ENCODE data around the gene CACNB4.

Gene CACNB4

GRCh38 chr2:151989378-151989777, 109.5 kb downstream of the CACNB4 start:
- Histone ChIP-seq H3K9ac (ENCODE audit: low read depth, low read length) (no peak overlapping the region), H3K9me3 (ENCODE audit: insufficient read depth, low read depth, low read length) (no peaks in the 10 kb centered on the region), H3K4me3 (ENCODE audit: low read length) (no peak overlapping the region), H3K27me3 (ENCODE audit: insufficient read depth, low read length) (no peaks in the 10 kb centered on the region), H3K27ac (ENCODE audit: low read depth, low read length) (no peak overlapping the region), H3K36me3 (ENCODE audit: insufficient read depth, low read length) (no peaks in the 10 kb centered on the region), H3K4me1 (ENCODE audit: insufficient read depth, low read length) (no peaks in the 10 kb centered on the region)
- 91% methylated on average over 3 of the region's 3 CpGs for WGBS

GRCh38 chr2:151987484-151987883, 111.4 kb downstream of the CACNB4 start:
- 96% methylated on average over 5 of the region's 5 CpGs for WGBS
- H3K27me3 ChIP-seq (ENCODE audit: insufficient read depth, low read length), result no peaks in the 10 kb centered on the region
- no peak overlapping the region for H3K9ac ChIP-seq (ENCODE audit: low read depth, low read length)
- no peaks in the 10 kb centered on the region for H3K36me3 ChIP-seq (ENCODE audit: insufficient read depth, low read length)
- H3K4me3 ChIP-seq (ENCODE audit: low read length), result no peak overlapping the region
- H3K9me3 ChIP-seq (ENCODE audit: insufficient read depth, low read depth, low read length), result no peaks in the 10 kb centered on the region
- no peak overlapping the region for H3K27ac ChIP-seq (ENCODE audit: low read depth, low read length)
- H3K4me1 ChIP-seq (ENCODE audit: insufficient read depth, low read length), result no peaks in the 10 kb centered on the region

GRCh38 chr2:151984424-151985083, 114.3 kb downstream of the CACNB4 start:
- Histone ChIP-seq H3K27ac (ENCODE audit: low read depth, low read length) (no peak overlapping the region), H3K9ac (ENCODE audit: low read depth, low read length) (no peak overlapping the region), H3K36me3 (ENCODE audit: insufficient read depth, low read length) (no peaks in the 10 kb centered on the region), H3K27me3 (ENCODE audit: insufficient read depth, low read length) (no peaks in the 10 kb centered on the region), H3K9me3 (ENCODE audit: insufficient read depth, low read depth, low read length) (no peaks in the 10 kb centered on the region), H3K4me1 (ENCODE audit: insufficient read depth, low read length) (no peaks in the 10 kb centered on the region), H3K4me3 (ENCODE audit: low read length) (no peak overlapping the region)
- 94% methylated on average over 2 of the region's 2 CpGs for WGBS

GRCh38 chr2:151983221-151983620, 115.6 kb downstream of the CACNB4 start:
- no peaks in the 10 kb centered on the region for H3K36me3 ChIP-seq (ENCODE audit: insufficient read depth, low read length)
- no peak overlapping the region for H3K27ac ChIP-seq (ENCODE audit: low read depth, low read length)
- no peak overlapping the region for H3K4me3 ChIP-seq (ENCODE audit: low read length)
- 100% methylated on average over 1 of the region's 2 CpGs for WGBS
- no peaks in the 10 kb centered on the region for H3K4me1 ChIP-seq (ENCODE audit: insufficient read depth, low read length)
- no peaks in the 10 kb centered on the region for H3K27me3 ChIP-seq (ENCODE audit: insufficient read depth, low read length)
- no peaks in the 10 kb centered on the region for H3K9me3 ChIP-seq (ENCODE audit: insufficient read depth, low read depth, low read length)
- no peak overlapping the region for H3K9ac ChIP-seq (ENCODE audit: low read depth, low read length)

DNA sequence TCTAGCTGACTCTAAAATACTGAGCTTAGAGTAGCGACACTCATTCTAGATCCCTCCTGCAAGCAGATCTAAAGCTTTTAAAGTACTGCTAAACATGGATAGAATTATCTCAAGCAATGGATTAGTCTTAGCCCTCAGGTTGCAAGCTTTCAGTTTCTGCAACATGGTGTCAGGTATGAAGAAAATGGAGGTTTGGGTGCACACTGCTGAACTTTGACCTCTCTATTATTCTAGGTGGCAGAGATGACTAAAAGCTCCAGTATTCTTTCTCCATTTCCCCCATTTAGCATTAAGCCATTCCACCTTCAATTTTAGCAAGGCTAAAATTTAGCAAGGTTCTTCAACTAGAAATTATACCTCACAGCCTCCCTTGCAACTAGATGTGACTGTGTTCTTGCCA, 117.0 kb downstream of the CACNB4 start:
- no peak overlapping the region for H3K4me3 ChIP-seq (ENCODE audit: low read length)
- no peaks in the 10 kb centered on the region for H3K27me3 ChIP-seq (ENCODE audit: insufficient read depth, low read length)
- H3K9ac ChIP-seq (ENCODE audit: low read depth, low read length), result no peak overlapping the region
- no peaks in the 10 kb centered on the region for H3K4me1 ChIP-seq (ENCODE audit: insufficient read depth, low read length)
- WGBS, result 80% methylated on average over 1 of the region's 1 CpG
- H3K9me3 ChIP-seq (ENCODE audit: insufficient read depth, low read depth, low read length), result no peaks in the 10 kb centered on the region
- H3K27ac ChIP-seq (ENCODE audit: low read depth, low read length), result no peak overlapping the region
- H3K36me3 ChIP-seq (ENCODE audit: insufficient read depth, low read length), result no peaks in the 10 kb centered on the region

DNA sequence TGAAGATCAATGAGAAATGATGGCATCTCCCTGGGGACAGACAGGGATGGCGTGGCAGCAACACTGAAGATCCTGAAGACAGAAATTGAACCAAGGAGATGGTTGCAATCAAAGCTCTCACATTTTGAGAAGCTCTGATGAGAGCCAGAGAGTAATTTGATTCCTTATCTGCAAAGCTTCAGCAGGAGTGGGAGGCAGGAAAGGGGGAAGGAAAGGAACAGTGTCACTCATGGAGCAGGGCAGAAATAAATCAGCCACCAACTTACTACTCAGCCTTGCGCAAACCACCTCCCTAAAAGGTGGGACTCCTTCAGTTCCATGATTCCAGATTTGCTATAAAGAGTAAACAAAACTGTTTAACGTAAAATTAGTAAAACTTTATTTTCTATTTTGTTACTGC, 119.2 kb downstream of the CACNB4 start:
- H3K27me3 ChIP-seq (ENCODE audit: insufficient read depth, low read length), result no peaks in the 10 kb centered on the region
- no peak overlapping the region for H3K9ac ChIP-seq (ENCODE audit: low read depth, low read length)
- no peaks in the 10 kb centered on the region for H3K36me3 ChIP-seq (ENCODE audit: insufficient read depth, low read length)
- H3K9me3 ChIP-seq (ENCODE audit: insufficient read depth, low read depth, low read length), result no peaks in the 10 kb centered on the region
- no peak overlapping the region for H3K27ac ChIP-seq (ENCODE audit: low read depth, low read length)
- H3K4me3 ChIP-seq (ENCODE audit: low read length), result no peak overlapping the region
- no peaks in the 10 kb centered on the region for H3K4me1 ChIP-seq (ENCODE audit: insufficient read depth, low read length)
- 94% methylated on average over 2 of the region's 3 CpGs for WGBS

DNA sequence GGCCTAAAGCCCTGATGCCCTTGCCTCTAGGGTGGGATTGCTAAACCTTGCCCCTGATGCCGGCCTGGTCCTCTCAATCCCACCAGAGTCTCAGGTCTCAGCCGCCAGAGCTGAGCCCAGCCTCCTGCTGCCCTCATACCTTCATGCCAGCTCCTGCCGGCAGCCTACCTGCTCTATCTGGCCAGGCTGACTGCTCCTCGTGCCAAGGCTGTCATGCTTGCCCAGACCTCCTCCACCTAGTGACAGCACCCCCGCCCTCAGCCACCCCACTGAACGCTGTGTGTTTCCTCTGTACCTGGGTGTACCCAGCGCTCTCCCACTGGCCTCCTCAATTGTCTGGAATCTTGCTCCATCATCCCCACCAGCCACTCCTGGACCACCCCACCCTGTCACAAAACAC, 120.1 kb downstream of the CACNB4 start:
- H3K4me3 ChIP-seq (ENCODE audit: low read length), result no peak overlapping the region

GRCh38 chr2:151977631-151978030, 121.2 kb downstream of the CACNB4 start:
- Histone ChIP-seq H3K27me3 (ENCODE audit: insufficient read depth, low read length) (no peaks in the 10 kb centered on the region), H3K9me3 (ENCODE audit: insufficient read depth, low read depth, low read length) (no peaks in the 10 kb centered on the region), H3K4me1 (ENCODE audit: insufficient read depth, low read length) (peaks cover 13% of the 10 kb centered on the region), H3K36me3 (ENCODE audit: insufficient read depth, low read length) (no peaks in the 10 kb centered on the region), H3K9ac (ENCODE audit: low read depth, low read length) (no peak overlapping the region), H3K27ac (ENCODE audit: low read depth, low read length) (no peak overlapping the region), H3K4me3 (ENCODE audit: low read length) (no peak overlapping the region)
- 90% methylated on average over 3 of the region's 3 CpGs for WGBS

More for the DNA sequence above, 120.1 kb downstream of the CACNB4 start:
- Histone ChIP-seq H3K27ac (ENCODE audit: low read depth, low read length) (no peak overlapping the region), H3K4me1 (ENCODE audit: insufficient read depth, low read length) (0 out of 2 replicates have a peak, but pooled peaks cover 3% of the 10 kb centered on the region), H3K9me3 (ENCODE audit: insufficient read depth, low read depth, low read length) (no peaks in the 10 kb centered on the region), H3K36me3 (ENCODE audit: insufficient read depth, low read length) (no peaks in the 10 kb centered on the region), H3K27me3 (ENCODE audit: insufficient read depth, low read length) (no peaks in the 10 kb centered on the region), H3K9ac (ENCODE audit: low read depth, low read length) (no peak overlapping the region)
- WGBS, result 96% methylated on average over 7 of the region's 7 CpGs

DNA sequence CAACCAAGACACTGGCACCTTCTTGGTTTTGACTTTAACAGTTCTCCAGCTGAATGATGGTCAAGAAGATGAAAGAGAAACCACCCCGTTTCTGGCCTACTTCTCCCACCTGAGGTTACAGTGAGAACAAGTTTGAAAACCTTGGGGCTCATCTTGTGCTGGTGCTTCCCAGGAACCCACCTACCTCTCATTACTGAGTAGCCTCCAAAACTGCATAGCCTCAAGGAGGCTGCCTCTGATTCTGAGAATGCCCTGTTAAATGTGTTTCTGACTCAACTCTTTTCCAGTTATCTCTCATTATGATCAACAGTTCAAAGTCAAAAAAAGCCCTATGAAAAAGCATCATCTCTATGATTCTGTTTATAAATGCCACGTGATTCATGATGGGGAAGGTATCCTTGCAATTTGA, 121.9 kb downstream of the CACNB4 start:
- 90% methylated on average over 2 of the region's 2 CpGs for WGBS
- Histone ChIP-seq H3K36me3 (ENCODE audit: insufficient read depth, low read length) (no peaks in the 10 kb centered on the region), H3K4me3 (ENCODE audit: low read length) (no peak overlapping the region), H3K27me3 (ENCODE audit: insufficient read depth, low read length) (no peaks in the 10 kb centered on the region), H3K9ac (ENCODE audit: low read depth, low read length) (no peak overlapping the region), H3K4me1 (ENCODE audit: insufficient read depth, low read length) (peaks cover 14% of the 10 kb centered on the region), H3K27ac (ENCODE audit: low read depth, low read length) (no peak overlapping the region), H3K9me3 (ENCODE audit: insufficient read depth, low read depth, low read length) (no peaks in the 10 kb centered on the region)

DNA sequence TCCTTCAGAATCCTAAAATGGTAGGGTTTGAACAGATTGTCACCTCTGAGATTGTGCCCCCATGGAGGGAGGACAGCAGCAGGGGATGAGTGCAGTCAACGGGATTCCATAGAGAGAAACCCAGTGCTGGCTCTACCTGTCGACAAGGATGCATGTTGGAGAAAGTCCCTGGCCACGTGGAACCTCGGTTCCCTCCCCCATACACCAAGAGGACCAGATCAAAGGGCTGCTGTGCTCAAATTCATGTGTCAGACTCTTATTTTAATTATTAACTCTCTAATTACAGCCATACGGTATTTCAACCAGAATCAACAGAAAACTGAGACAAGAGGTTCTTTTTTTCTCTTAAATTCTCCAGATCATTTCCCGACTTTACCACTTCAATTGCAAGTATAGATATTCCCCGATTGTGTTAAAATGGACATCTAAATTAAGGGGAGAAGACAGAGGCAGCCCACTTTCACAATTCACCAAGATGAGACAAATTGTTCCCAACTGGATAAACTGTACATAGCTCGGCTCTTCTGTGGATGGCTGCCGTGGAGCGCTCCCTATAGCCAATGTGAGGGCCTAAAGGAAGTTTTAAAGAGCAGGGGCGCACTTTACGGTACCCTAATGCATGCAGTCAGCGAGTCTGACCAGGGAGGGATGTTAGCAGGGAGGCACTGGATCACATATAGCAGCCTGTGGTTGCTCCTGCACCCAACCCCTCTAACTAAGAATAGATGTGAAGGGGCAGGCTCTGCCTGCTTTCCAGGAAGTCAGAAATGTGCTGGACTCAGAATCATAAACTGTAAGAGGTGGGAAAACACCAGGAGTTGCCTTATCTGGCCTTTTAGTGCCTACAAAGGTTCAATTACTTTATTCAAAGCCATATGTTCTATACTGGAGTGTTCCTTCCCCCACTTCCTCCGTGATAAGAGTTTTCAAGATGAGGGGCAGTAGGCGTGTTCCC, 123.1 kb downstream of the CACNB4 start:
- Histone ChIP-seq H3K4me3 (ENCODE audit: low read length) (no peak overlapping the region), H3K27me3 (ENCODE audit: insufficient read depth, low read length) (no peaks in the 10 kb centered on the region), H3K36me3 (ENCODE audit: insufficient read depth, low read length) (no peaks in the 10 kb centered on the region), H3K9ac (ENCODE audit: low read depth, low read length) (no peak overlapping the region), H3K9me3 (ENCODE audit: insufficient read depth, low read depth, low read length) (no peaks in the 10 kb centered on the region), H3K27ac (ENCODE audit: low read depth, low read length) (no peak overlapping the region), H3K4me1 (ENCODE audit: insufficient read depth, low read length) (peaks cover 14% of the 10 kb centered on the region)
- WGBS, result 87% methylated on average over 13 of the region's 15 CpGs

DNA sequence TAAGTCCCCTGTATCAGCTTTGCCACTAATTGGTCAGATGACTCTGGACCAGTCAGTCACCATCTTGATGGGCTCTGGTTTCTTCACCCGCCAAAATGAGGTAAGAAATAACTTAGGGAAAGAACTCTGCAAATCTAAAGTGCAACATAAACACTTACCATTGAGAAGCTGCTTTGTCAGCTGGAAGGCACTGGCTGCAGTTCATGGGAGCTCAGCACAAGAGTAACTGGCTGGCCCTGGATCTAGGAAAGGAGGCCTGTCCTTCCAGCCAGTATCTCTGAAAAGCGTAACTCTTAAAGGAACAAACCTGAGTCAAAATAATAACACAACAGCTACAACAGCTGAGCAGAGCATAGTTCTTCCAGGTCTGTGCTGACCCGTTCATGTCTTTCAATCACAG, 123.9 kb downstream of the CACNB4 start:
- H3K27ac ChIP-seq (ENCODE audit: low read depth, low read length), result no peak overlapping the region
- no peaks in the 10 kb centered on the region for H3K9me3 ChIP-seq (ENCODE audit: insufficient read depth, low read depth, low read length)
- WGBS, result 93% methylated on average over 3 of the region's 3 CpGs
- peaks cover 14% of the 10 kb centered on the region for H3K4me1 ChIP-seq (ENCODE audit: insufficient read depth, low read length)
- no peaks in the 10 kb centered on the region for H3K36me3 ChIP-seq (ENCODE audit: insufficient read depth, low read length)
- no peak overlapping the region for H3K9ac ChIP-seq (ENCODE audit: low read depth, low read length)
- H3K27me3 ChIP-seq (ENCODE audit: insufficient read depth, low read length), result no peaks in the 10 kb centered on the region
- no peak overlapping the region for H3K4me3 ChIP-seq (ENCODE audit: low read length)
